Ascending aorta (tissue), 2 donors: ENCODE measurements around the gene PSME2. TPM values are rescaled to one million over a fixed set of nuclear protein-coding genes. Genes with fewer than 3 reads are reported as not detected.

Experiments
- DNase-seq, 2 donors: peaks; one replicate each; pipeline ENCODE4 v3.0.0-alpha.2; 2019; ENCODE audit warnings: low spot score in 2 of 2
- H3K27ac ChIP-seq, 2 donors: fragments of 200-600 bp; sonication (generic); one replicate each; pipeline ENCODE4 v1.5.1; 2016 to 2017; ENCODE audit warnings: mild to moderate bottlenecking in 1 of 2
- H3K27me3 ChIP-seq: fragments of 200-600 bp; sonication (generic); one replicate; pipeline ENCODE4 v1.5.1; 2017
- H3K36me3 ChIP-seq, 2 donors: fragments of 200-600 bp; sonication (generic); one replicate each; pipeline ENCODE4 v1.5.1; 2016
- H3K4me1 ChIP-seq, 2 donors: fragments of 200-600 bp; sonication (generic); one replicate each; pipeline ENCODE4 v1.5.1; 2016 to 2017; ENCODE audit warnings: mild to moderate bottlenecking in 1 of 2
- H3K4me3 ChIP-seq, 2 donors: fragments of 200-600 bp; sonication (generic); one replicate each; pipeline ENCODE4 v1.5.1; 2016 to 2017; ENCODE audit warnings: mild to moderate bottlenecking in 1 of 2
- H3K9me3 ChIP-seq, 2 donors: fragments of 200-600 bp; sonication (generic); one replicate each; pipeline ENCODE4 v1.5.1; 2016
- intact Hi-C: fragments of 100-400 bp; cut with DNase I; formaldehyde crosslinking; loops from one replicate; pipeline ENCODE4 v1.15.1; 2023
- total RNA-seq: library from RNA; depleted of rRNA; stranded (reverse); fragments of >200 nt; gene quantifications from one replicate; pipeline ENCODE4 v1.1.0, GENCODE V29; 2016
- TF ChIP-seq, protein P1 (sequence below), 3 experiments: fragments of 200-600 bp in 2 of 3; fragments of 450-650 bp in 1 of 3; sonication (generic) in 2 of 3; IDR thresholded peaks; one replicate each; pipeline ENCODE4 v1.5.1; 2016 to 2019; ENCODE audit warnings: antibody characterized with exemption in 3 of 3, mild to moderate bottlenecking in 1 of 3, moderate library complexity in 1 of 3

Gene PSME2
- total RNA-seq, 1 donor from 2014 or later = 100 TPM

DNA sequence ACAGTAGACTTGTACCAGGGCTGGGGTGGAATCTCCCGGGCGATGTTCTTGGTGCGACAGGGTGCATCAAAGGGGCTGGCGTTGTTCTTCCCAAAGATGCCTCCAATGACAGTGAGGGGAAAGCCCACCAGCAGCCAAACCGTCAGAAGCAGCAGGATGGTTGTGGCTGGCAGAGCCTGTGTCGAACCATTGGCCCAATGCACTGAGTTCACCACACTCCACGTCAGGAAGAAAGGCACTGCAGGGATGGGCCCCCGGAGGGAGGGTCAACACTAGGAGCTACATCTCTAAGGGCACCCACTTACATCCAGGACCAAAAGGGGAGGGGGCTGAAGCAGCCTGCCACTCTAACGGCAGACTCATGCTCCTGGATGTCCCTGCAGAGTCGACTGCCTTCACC lies 44.0 kb upstream of the PSME2 start:
- Histone ChIP-seq H3K27me3 (no peaks in the 10 kb centered on the region), H3K9me3 (no peaks in the 10 kb centered on the region), H3K4me1 (peaks cover 8 to 28% of the 10 kb centered on the region in 2 donors), H3K36me3 (peaks cover 21 to 26% of the 10 kb centered on the region in 2 donors), H3K4me3 (no peak overlapping the region), H3K27ac (no peak overlapping the region)
- intact Hi-C loops = no loop called here
- DNase-seq = no peak
- TF ChIP-seq, protein P1, sequence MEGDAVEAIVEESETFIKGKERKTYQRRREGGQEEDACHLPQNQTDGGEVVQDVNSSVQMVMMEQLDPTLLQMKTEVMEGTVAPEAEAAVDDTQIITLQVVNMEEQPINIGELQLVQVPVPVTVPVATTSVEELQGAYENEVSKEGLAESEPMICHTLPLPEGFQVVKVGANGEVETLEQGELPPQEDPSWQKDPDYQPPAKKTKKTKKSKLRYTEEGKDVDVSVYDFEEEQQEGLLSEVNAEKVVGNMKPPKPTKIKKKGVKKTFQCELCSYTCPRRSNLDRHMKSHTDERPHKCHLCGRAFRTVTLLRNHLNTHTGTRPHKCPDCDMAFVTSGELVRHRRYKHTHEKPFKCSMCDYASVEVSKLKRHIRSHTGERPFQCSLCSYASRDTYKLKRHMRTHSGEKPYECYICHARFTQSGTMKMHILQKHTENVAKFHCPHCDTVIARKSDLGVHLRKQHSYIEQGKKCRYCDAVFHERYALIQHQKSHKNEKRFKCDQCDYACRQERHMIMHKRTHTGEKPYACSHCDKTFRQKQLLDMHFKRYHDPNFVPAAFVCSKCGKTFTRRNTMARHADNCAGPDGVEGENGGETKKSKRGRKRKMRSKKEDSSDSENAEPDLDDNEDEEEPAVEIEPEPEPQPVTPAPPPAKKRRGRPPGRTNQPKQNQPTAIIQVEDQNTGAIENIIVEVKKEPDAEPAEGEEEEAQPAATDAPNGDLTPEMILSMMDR (IDR thresholded peaks at IDR 0.05) = no peak

DNA sequence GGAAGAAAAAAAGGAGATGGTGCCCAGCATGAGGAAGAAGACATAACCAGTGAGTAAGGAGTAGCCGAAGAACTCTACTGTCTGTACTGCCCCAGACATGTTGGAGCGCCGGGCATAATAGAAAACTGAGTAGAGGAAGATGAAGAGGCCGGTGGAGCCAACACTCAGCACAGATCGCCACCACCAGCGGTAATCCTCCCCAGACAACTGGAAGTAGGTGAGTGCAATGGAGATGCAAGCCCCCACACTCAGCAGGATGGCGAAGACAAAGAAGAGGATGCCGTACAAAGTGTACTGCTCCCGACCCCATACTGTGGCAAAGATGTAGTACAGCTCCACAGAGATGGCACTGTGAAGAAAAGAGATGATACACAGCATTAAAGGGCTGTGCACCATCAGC lies 43.0 kb upstream of the PSME2 start:
- no peaks in the 10 kb centered on the region for H3K9me3 ChIP-seq
- no peak overlapping the region for H3K4me3 ChIP-seq
- H3K36me3 ChIP-seq = peaks cover 23 to 36% of the 10 kb centered on the region in 2 donors
- peak overlapping the region in 1 of 2 donors; percentile 17 for H3K27ac ChIP-seq
- H3K4me1 ChIP-seq = peaks cover 5 to 25% of the 10 kb centered on the region in 2 donors
- H3K27me3 ChIP-seq = no peaks in the 10 kb centered on the region
- TF ChIP-seq, protein P1 (IDR thresholded peaks at IDR 0.05) = no peak
- no peak for DNase-seq
- intact Hi-C loops = loop anchor here (2.0 kb wide), 3 partner anchors 29 to 75 kb away; partner anchors contain the start of genes DCAF11, IRF9, NRL and PSME2

DNA sequence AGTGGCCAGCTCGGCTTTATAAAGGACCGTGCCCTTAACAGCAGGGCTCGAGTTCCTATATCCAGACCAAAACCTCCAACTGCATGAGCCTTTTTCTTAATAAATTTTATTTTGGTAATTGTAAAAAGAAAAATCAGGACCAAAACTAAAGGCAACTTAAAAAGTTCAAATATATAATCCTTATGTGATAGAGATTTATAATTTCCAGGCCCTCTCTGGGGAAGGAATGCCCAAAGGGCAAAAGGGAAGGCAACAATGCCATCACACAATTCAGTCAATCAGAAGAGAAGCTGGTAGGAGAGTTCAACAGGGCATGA lies 42.6 kb upstream of the PSME2 start:
- Histone ChIP-seq H3K36me3 (peaks cover 26 to 40% of the 10 kb centered on the region in 2 donors), H3K9me3 (no peaks in the 10 kb centered on the region), H3K27me3 (no peaks in the 10 kb centered on the region), H3K4me3 (peak overlapping the region in 1 of 2 donors; percentile 83), H3K27ac (peak overlapping the region in 1 of 2 donors; percentile 17), H3K4me1 (peaks cover 1 to 20% of the 10 kb centered on the region in 2 donors)
- TF ChIP-seq, protein P1 (IDR thresholded peaks at IDR 0.05) = no peak
- no peak for DNase-seq
- intact Hi-C loops = loop anchor here (2.0 kb wide), 3 partner anchors 28 to 74 kb away; partner anchors contain the start of genes DCAF11, IRF9, NRL and PSME2

DNA sequence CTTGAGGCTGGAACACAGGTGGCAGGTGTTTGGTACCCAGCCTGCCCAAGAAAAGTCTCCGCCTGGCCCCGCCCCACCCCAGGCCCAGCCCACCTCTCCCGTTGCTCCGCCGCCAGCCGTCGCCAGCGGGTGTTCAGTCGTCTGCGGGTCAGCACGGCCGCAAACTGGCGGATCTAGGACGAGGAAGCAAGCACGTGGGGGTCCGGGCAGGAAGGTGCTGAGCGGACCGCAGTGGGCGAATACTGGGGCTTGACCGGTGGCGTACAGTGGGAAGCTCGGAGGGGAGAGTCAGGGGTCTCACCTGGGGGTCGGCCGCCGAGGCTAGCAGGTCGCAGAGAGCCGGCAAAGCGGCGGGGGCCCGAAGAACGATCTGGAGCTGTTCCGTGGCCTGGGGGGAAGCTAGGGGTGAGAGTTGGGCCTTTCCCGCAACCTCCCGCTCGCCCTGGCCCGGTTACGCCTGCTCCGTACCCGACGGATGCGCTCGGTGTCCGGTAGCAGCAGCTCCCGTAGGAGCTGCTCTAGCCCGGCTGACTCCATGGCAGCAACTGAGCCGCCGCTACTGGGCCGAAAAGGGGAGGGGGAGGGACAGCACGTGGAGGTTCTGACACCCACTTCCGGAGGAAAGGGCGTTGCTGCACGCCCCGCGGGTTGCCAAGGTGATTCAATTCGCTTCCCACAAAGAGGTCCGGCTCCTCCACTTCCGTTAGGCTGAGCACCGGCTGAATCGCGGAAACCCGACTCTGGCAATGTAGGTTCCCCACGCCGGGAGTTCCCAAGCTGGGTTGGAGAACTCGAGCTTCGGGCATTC lies 42.0 kb upstream of the PSME2 start, which contains the start of gene IPO4:
TSS of gene IPO4 (minus strand) at position 566 of the 808 bp plus-strand sequence. CDS start at position 537, 29 bp downstream.
- peak; percentile 81 to 97 for DNase-seq

DNA sequence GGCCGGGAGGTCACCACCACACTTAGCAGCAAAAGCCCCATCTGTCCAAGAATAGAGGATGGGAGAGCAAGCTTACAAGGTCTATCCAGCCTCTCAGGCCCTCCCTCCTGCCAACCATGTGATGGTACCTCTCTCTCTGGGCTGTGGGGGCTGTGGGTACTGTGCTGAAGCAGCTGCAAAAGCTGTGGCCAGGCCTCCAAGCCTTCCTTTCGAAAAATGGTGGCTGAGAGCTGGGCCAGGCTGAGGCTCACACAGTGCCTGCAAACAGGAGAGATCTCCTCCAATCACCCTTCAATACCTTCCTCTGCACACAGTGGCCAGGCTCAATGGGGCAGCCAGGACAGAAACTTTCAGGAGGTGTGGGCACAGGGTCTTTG lies 41.1 kb upstream of the PSME2 start:
- no peak for DNase-seq
- peak overlapping the region in 1 of 2 donors; percentile 83 for H3K4me3 ChIP-seq

More for the DNA sequence above, 42.0 kb upstream of the PSME2 start, which contains the start of gene IPO4:
- Histone ChIP-seq H3K9me3 (no peaks in the 10 kb centered on the region), H3K4me1 (peaks cover 0 to 19% of the 10 kb centered on the region in 2 donors), H3K27me3 (no peaks in the 10 kb centered on the region), H3K36me3 (peaks cover 32 to 46% of the 10 kb centered on the region in 2 donors), H3K4me3 (peak within 1 kb of the TSS; percentile 50 to 83), H3K27ac (peak within 1 kb of the TSS; percentile 43 to 58)
- TF ChIP-seq, protein P1 (IDR thresholded peaks at IDR 0.05) = no peak
- intact Hi-C loops = loop anchor here (2.0 kb wide), 3 partner anchors 28 to 74 kb away; partner anchors contain the start of genes DCAF11, IRF9, NRL and PSME2

More for the DNA sequence above, 41.1 kb upstream of the PSME2 start:
- H3K4me1 ChIP-seq = peaks cover 0 to 19% of the 10 kb centered on the region in 2 donors
- intact Hi-C loops = no loop called here
- no peaks in the 10 kb centered on the region for H3K9me3 ChIP-seq
- H3K27ac ChIP-seq = no peak overlapping the region
- no peaks in the 10 kb centered on the region for H3K27me3 ChIP-seq
- peaks cover 33 to 48% of the 10 kb centered on the region in 2 donors for H3K36me3 ChIP-seq
- TF ChIP-seq, protein P1 (IDR thresholded peaks at IDR 0.05) = no peak
